Smooth muscle cell (in vitro differentiated cells): ENCODE results near the gene PLS3. TPM values are rescaled to one million over a fixed set of nuclear protein-coding genes. Genes with fewer than 3 reads are reported as not detected.

Source experiments
- DNase-seq: peaks from one replicate; lab custom pipeline; 2025; ENCODE audit not compliant: unreplicated experiment; lab: John Stamatoyannopoulos, UW
- H2AFZ ChIP-seq: fragments of 200-600 bp; sonication (generic); 2 replicates; pipeline ENCODE4 v1.6.0; 2016; ENCODE audit warnings: antibody characterized with exemption, low read depth, mild to moderate bottlenecking
- H3F3A ChIP-seq: fragments of 200-600 bp; sonication (generic); 2 replicates; pipeline ENCODE4 v1.6.0; 2017; ENCODE audit warnings: antibody characterized with exemption, low read depth
- H3K27ac ChIP-seq: fragments of 200-600 bp; sonication (generic); 2 replicates; pipeline ENCODE4 v1.5.1; 2016; ENCODE audit warnings: low read depth, mild to moderate bottlenecking
- H3K27me3 ChIP-seq: fragments of 200-600 bp; sonication (generic); 2 replicates; pipeline ENCODE4 v1.6.1; 2016; ENCODE audit warnings: low read depth, mild to moderate bottlenecking
- H3K36me3 ChIP-seq: fragments of 200-600 bp; sonication (generic); 2 replicates; pipeline ENCODE4 v1.5.1; 2016; ENCODE audit warnings: low read depth
- H3K4me1 ChIP-seq: fragments of 200-600 bp; sonication (generic); 2 replicates; pipeline ENCODE4 v1.5.1; 2016; ENCODE audit warnings: low read depth
- H3K4me2 ChIP-seq: fragments of 200-600 bp; sonication (generic); 2 replicates; pipeline ENCODE4 v1.6.0; 2016; ENCODE audit warnings: mild to moderate bottlenecking
- H3K4me3 ChIP-seq: fragments of 200-600 bp; sonication (generic); 2 replicates; pipeline ENCODE4 v1.5.1; 2016; ENCODE audit warnings: mild to moderate bottlenecking
- H3K79me2 ChIP-seq: fragments of 200-600 bp; sonication (generic); 2 replicates; pipeline ENCODE4 v1.6.0; 2016; ENCODE audit warnings: low read depth, mild to moderate bottlenecking
- H3K9ac ChIP-seq: fragments of 200-600 bp; sonication (generic); 2 replicates; pipeline ENCODE4 v1.6.0; 2016; ENCODE audit warnings: low read depth
- H3K9me3 ChIP-seq: fragments of 200-600 bp; sonication (generic); replicated peaks from 2 replicates; pipeline ENCODE4 v1.5.1; 2016; ENCODE audit warnings: low read depth
- H4K20me1 ChIP-seq: fragments of 200-600 bp; sonication (generic); 2 replicates; pipeline ENCODE4 v1.6.0; 2016; ENCODE audit warnings: low read depth
- CTCF ChIP-seq: fragments of 200-600 bp; sonication (generic); IDR thresholded peaks from 2 replicates; pipeline ENCODE4 v1.5.1; 2017; ENCODE audit warnings: borderline replicate concordance, mild to moderate bottlenecking, antibody characterized with exemption; ENCODE audit not compliant: insufficient read depth, poor library complexity, severe bottlenecking
- WGBS: methylation state at CpG from one replicate; pipeline ENCODE4 v1.1.7; 2016; ENCODE audit warnings: low lambda C conversion rate; 5-methylcytosine and 5-hydroxymethylcytosine counted together
- polyA plus RNA-seq: library from polyadenylated mRNA; unstranded; fragments of >200 nt; fragmentation: Nextera tagmentation; extraction: Ambion mirVana; gene quantifications from 2 replicates; pipeline ENCODE4 v1.2.1, GENCODE V29; 2016
- total RNA-seq: library from RNA; depleted of rRNA; stranded (reverse); fragments of >200 nt; gene quantifications from 2 replicates; pipeline ENCODE4 v1.2.3, GENCODE V29; 2014

The PLS3 gene
- total and polyA plus RNA-seq, 2 experiments from 2014 or later = 305 to 609 TPM

GRCh38 chrX:115547448-115547847 is 13.5 kb upstream of the PLS3 start:
- WGBS = 43% methylated on average over 2 of the region's 2 CpGs
- TF ChIP-seq CTCF = no peak

DNA sequence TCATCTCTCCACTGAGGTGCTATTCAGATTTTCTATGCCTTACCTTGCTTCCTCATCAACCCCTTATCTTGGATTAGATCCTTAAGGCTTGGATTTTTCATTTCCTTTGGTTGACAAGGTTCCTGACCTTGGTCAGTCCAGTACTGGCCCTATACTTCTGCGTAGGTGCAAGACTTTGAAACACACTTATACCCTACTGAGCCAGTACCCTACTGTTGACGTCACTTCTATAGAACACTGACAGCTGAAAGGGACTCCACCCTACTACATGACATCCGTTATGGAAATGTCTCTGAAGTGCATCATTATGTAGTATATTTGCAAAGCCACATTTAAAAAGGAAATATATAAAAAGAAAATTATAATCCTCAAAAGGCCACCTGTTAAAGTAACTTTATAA is 12.0 kb upstream of the PLS3 start:
- Histone ChIP-seq H3K9ac (no peak overlapping the region), H3K4me2 (no peak overlapping the region), H3K27me3 (no peaks in the 10 kb centered on the region), H4K20me1 (no peaks in the 10 kb centered on the region), H3K27ac (no peak overlapping the region), H3K4me1 (no peaks in the 10 kb centered on the region), H3K36me3 (no peaks in the 10 kb centered on the region), H3K4me3 (no peak overlapping the region), H3K79me2 (no peaks in the 10 kb centered on the region), H3K9me3 (no peaks in the 10 kb centered on the region), H3F3A (no peaks in the 10 kb centered on the region), H2AFZ (no peak overlapping the region)
- no peak for DNase-seq
- WGBS = 82% methylated on average over 3 of the region's 3 CpGs
- no peak for TF ChIP-seq CTCF

More at GRCh38 chrX:115547448-115547847, 13.5 kb upstream of the PLS3 start:
- Histone ChIP-seq H3K9ac (no peak overlapping the region), H3K36me3 (no peaks in the 10 kb centered on the region), H3K27me3 (no peaks in the 10 kb centered on the region), H3K79me2 (no peaks in the 10 kb centered on the region), H4K20me1 (no peaks in the 10 kb centered on the region), H3K4me1 (no peaks in the 10 kb centered on the region), H3K9me3 (no peaks in the 10 kb centered on the region), H3F3A (no peaks in the 10 kb centered on the region), H3K4me2 (no peak overlapping the region), H3K27ac (no peak overlapping the region), H3K4me3 (no peak overlapping the region), H2AFZ (no peak overlapping the region)
- DNase-seq = no peak

- no peaks in the 10 kb centered on the region for H3K9me3 ChIP-seq
- H3K27ac ChIP-seq = no peak overlapping the region
- H3F3A ChIP-seq = no peaks in the 10 kb centered on the region
- 89% methylated on average over 5 of the region's 5 CpGs for WGBS
- no peak overlapping the region for H3K4me2 ChIP-seq
- H3K27me3 ChIP-seq = no peaks in the 10 kb centered on the region
- no peak for TF ChIP-seq CTCF
- H4K20me1 ChIP-seq = no peaks in the 10 kb centered on the region
- DNase-seq = no peak
- no peaks in the 10 kb centered on the region for H3K79me2 ChIP-seq
- no peak overlapping the region for H3K4me3 ChIP-seq
- H3K4me1 ChIP-seq = no peaks in the 10 kb centered on the region
- no peaks in the 10 kb centered on the region for H3K36me3 ChIP-seq
- H3K9ac ChIP-seq = no peak overlapping the region
- H2AFZ ChIP-seq = peak overlapping the region; percentile 49
These were observed 7.8 kb upstream of the PLS3 start for GRCh38 chrX:115553171-115553570.

DNA sequence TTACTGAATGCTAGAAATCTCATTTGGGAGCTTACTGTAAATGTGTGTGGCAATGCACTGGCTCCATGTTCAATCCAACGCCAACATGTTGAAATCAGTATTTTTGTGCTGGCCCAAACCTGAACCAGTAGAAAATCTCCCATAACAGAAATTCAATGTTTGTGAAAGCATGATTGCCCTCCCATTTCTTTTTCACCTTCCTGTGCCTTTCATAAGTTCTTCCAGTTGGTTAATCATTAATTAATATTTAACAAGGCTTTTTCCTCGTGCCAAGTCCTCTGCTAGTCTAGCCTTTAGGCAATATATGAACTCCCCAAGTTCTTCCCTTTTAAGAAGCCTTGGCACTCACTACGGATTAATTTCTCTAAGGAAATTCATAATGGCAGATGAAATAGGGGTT is 1.3 kb upstream of the PLS3 start:
- TF ChIP-seq CTCF = no peak
- H3K9ac ChIP-seq = no peak overlapping the region
- peak overlapping the region; percentile 16 for H2AFZ ChIP-seq
- no peak overlapping the region for H3K4me2 ChIP-seq
- H3K27ac ChIP-seq = peak overlapping the region; percentile 92
- no peaks in the 10 kb centered on the region for H3K9me3 ChIP-seq
- H4K20me1 ChIP-seq = peaks cover 29% of the 10 kb centered on the region
- peaks cover 35% of the 10 kb centered on the region for H3K79me2 ChIP-seq
- no peaks in the 10 kb centered on the region for H3K36me3 ChIP-seq
- H3F3A ChIP-seq = peaks cover 13% of the 10 kb centered on the region
- no peak for DNase-seq
- H3K4me3 ChIP-seq = no peak overlapping the region
- peaks cover 31% of the 10 kb centered on the region for H3K4me1 ChIP-seq
- no peaks in the 10 kb centered on the region for H3K27me3 ChIP-seq
- WGBS = 89% methylated on average over 3 of the region's 3 CpGs
